NCI-H187 (cell line): ENCODE results near the gene SLC7A8.

ENCODE experiments used
- DNase-seq, 2 experiments: peaks; one replicate each; lab custom pipeline; 2025; lab: John Stamatoyannopoulos, UW

SLC7A8 gene

DNA sequence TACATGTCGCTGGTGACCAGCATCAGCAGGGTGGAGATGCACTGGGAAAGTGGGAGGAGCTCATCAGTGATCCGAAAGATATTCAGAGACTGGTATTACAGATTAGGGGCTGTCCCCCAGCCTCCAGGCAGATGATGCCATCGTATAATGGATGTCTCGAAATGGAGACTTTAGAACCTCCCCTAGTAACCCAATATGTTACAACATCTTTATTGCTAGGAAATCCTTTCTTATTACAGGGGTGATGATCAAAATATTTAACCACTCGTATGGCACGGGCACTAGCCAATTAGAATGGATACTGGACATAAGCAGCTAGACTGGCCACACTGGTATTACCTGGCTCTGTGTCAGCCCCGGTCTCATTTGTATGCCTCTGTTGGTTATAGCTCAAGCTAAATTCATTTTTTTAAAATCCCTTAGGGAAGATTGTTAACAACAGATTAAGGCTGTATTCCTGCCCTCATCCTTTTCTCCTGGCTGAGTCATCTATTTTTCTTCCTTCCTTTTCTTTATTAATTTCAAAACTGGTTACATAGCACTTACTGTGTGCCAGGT, 53.6 kb downstream of the SLC7A8 start:
- DNase-seq = no peak

- no peak for DNase-seq
These were observed 54.3 kb downstream of the SLC7A8 start for GRCh38 chr14:23128969-23129758.

DNA sequence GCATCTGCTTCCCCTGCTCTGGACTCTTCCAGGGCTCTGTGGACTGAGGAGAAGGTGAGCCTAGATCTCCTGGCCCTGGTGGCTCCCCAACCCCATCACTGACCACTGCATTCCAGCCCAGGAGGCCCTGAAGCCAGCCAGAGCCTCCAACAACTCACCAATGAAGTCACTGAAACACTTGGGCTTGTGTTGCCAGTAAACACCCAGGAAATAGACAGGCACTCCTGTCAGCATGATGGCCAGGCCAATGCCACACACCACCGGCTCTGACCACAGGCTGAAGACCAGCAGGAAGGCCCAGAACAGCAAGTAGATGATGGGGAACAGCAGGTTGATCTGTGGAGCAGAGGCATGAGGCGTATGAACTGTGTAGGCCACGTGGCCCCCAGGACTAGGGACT, 55.6 kb downstream of the SLC7A8 start:
- no peak for DNase-seq

DNA sequence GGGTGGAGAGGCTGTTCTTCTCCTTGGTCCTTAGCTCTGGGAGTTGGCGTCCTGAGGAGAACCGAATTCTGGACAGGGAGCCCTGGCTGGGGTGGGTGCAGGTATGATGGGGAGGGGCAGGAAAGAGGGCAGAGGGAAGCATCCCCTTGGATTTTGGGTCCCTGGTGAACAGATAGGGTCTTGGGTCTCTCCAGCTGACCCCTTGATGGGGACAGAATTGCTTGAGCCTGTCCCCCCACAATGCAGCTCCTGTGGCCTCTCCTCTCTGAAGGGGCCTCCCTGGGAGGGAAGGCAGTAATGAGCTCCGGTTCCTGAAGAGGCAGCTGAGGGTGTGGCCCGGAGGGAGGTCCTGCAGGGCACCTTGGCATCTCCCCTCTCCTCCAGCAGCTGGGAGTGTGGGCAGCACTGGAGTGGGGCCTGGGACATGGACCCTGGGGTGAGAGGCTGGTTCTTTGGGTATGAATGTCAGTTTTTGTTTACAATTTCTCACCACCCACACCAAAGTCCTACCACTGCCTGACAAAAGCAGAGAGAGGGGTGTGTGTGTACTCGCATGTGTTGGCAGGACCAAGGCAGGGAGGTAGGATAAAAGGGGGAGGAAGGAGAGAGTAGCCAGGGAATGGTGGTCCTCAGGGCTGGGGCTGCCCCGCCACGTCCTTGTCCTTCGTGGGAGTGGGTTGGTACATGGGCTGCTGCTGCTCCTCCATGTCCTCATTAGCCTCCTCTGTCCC, 56.7 kb downstream of the SLC7A8 start:
- no peak for DNase-seq

- no peak for DNase-seq
These were observed 57.4 kb downstream of the SLC7A8 start for GRCh38 chr14:23125933-23126524.

DNA sequence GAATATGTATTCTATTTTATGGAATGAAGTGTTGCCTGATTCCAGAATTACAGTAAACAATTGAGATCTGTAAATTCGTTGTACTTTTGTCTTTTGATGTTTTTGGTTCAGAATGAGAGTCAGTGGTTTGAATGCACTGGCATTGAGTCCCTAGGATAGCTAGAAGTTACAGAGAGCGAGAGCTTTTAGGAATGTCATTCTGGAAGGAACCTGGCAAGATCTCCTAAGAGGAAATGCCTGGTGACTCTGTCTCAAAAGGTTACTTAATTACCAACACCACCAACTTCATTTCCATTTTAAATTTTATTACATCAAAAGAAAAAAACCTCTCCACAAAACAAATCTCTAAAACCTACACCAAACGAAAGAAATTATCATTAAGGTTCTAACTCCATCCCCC, 58.4 kb downstream of the SLC7A8 start:
- DNase-seq = no peak

- no peak for DNase-seq
These were observed 59.0 kb downstream of the SLC7A8 start for GRCh38 chr14:23124337-23124954.

DNA sequence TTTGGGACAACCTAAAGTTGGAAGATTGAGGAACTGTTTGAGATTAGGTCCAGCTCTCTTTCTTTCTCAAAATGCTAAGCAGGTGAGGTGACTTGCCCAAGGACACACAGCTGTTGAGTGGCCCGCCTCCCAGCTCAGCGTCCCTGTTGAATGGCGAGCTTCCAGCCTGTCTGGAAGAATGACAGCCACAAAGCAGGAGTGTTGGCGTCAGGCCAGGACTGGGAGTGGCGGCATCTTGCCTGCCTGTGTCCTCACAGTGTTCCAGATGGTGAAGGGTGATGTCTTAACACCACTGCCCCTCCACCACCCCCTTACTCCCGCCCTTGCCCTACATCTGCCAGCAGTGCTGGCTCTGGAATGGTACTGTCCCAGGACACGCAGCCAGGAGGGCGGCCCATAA, 60.0 kb downstream of the SLC7A8 start:
- DNase-seq = peak in 1 of 2 experiments; percentile 4

- no peak for DNase-seq
These were observed 61.4 kb downstream of the SLC7A8 start for GRCh38 chr14:23122086-23122485.

DNA sequence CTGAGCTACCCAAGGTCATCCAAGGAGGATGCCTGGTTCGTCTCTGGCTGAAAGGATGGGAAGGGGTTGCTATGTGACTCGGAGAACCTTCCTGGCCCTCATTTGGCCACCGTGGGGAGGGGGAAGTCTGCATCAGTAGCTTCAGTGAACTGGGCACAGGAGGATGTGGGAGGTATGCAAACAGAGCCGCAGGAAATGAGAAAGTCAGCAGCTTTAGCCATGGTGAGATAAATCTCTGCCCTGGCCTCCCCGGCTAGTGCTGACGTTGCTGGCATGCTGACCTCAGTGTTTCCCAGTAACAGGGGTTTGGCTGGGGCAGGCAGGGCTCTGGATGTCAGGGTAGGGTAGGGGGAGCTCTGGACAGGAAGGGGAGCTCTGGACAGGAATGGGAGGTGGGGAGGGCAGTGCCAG, 62.1 kb downstream of the SLC7A8 start:
- no peak for DNase-seq

DNA sequence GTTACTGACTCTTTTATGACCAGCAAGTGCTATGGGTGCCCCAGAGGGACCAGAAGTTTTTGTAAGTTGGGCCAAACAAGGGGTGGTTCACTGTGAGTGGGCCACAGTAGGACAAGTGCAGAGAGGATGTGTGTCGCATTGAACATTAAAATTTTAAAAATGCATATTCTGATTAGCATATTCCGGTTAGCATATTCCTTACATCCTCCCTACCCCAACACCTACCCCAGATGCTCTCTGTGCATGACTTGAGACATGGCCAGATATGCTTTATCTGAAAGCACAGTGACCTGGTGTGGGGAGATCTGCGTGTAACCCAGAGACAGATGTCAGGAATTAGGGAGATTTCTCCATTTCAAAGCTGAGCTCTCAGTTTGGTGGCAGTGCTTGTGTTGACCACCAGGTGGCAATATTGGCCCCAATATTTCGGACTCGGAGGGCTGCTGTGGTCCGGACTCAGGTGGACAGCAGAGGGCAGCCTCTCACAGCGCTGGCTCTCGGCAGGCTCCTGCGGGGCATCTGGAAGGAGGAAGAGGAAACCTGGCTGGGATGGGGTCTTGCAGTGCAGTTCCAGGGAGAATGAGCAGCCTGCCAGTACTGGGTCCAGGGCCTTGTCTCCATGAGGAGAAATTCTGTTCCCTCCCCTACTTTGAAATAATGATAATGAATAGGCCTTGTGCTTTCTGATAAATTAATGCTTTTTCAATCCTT, 62.8 kb downstream of the SLC7A8 start:
- DNase-seq = peak; percentile 33 to 66

- DNase-seq = no peak
These were observed 63.8 kb downstream of the SLC7A8 start for GRCh38 chr14:23119363-23120327.

DNA sequence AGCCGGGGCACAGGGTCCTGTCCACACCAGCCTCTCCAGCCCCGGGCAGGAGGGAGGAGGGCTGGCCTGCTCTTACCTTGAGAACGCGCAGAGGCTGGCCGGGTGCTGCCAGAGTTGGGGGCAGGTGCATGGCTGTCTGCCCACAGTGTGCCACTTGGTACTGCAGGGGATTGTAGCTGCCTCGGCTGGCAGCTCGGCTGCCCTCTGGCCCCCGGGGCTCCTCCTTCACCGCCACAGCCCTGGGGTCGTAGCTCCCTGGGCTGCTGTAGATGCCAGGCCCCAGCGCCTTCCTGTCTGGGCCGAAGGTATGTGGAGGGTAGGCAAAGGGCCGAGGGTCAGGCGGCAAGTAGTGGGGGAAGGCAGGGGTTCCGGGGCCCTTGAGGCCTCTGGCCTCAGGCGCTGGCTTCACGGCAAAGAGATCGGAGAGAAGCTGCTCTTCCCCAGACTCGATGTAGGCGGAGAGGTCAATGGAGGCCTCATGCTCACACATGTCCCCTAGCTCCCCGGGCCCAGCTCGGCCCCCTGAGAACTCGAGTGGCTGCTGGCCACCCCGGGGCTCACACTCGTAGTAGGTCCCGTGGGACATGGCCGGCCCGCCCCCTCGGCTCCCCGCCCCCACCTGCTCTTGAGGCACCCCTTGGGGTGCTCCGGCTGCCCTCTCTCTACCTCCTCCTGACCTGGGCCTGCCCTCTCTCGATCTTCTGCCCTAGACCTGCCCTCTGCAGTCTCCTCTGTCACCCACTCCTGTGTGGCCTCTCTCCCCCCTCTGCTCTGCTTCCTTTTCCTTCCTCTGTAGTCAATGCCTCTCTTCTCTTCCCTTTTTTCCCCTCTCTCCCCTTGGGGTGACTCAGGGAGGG, 64.7 kb downstream of the SLC7A8 start, which contains the start of gene CEBPE:
TSS of gene CEBPE (minus strand) at position 750 of the 857 bp plus-strand sequence. CDS start at position 586, 164 bp downstream.
- DNase-seq = no peak

DNA sequence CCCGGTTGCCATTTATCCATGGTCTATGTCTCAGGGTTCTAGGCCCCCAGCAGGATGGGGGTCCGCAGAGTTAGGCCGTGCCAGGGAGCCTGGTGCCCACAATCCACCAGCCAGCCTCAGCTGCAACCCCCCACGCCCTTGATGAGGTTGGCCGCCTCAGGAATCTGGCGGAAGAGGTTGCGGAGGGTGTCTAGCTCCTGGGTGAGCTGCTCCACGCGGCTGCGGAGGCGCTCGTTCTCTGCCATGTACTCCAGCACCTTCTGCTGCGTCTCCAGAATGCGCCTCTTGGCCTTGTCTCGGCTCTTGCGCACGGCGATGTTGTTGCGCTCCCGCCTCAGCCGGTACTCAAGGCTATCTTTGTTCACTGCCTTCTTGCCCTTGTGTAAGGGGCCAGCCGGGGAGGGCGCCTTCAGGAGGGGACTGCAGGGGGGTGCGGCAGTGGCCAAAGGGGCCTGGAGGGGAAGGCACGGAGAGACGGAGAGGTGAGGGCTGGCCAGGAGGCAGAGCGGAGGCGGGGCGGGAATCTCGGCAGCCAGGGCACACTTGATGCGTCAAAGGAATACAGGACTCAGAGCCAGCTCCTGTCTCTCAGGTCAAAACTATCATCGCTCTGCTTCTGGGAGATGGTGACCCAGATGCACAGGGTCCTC, 66.0 kb downstream of the SLC7A8 start:
- no peak for DNase-seq

DNA sequence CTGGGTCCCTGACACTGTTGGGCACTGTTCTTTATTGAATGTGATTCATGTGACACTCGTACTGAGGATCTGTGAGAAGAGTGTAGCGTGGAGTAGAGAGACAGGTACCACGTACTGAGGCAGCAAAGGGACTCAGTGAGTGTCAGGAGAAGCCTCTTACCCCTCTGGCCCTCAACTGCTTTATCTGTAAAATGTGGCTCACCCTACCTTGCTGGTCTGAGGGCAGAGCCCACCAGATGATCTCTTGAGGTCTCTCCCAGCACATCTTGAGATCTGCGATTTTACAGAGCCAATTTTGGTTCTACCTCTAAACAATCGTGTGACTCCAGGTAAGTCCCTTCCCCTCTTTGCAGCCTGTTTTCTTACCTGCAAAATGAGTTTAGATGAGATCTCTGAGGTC, 67.5 kb downstream of the SLC7A8 start:
- no peak for DNase-seq

GRCh38 chr14:23115039-23115731, 68.3 kb downstream of the SLC7A8 start:
- DNase-seq = no peak

DNA sequence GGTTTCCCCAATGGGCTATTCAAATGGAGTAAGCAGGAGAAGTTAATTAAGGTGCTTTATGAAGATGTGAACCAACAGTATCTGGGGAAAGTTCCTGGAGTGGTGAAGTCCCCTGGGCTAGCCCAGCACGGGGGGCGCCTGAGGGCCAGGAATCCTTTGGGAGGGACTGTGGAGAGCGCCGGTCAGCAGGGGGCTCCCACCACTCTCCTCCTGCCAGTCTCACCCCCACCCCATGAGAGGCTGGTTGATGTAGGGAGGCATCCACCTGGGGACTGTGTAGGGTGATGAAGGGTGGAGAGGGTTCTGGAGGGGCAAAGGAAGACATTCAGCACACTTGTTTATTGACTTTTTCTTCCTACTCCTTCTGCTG, 68.8 kb downstream of the SLC7A8 start:
- DNase-seq = no peak

DNA sequence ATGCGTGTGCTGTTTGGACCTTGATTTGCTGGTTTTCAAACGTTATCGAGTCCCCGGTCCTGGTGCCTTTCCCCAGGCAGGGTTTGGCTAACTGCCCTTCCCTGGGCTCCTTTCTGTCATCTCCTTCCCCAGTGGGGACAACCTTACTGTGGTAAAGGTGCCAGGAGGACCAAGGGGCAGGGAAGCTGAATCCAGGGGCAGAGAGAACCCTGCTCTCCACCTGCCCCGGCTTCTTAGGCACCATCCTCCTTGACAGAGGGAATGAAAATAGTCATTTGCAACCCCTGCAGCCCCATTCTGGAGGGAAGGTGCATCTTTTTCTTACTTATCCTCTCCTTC, 69.4 kb downstream of the SLC7A8 start:
- no peak for DNase-seq
